HG03280 (cell line): ENCODE measurements around the gene PNPLA7.
A peak's percentile ranks its signal among the peaks of the same experiment; 100 is the strongest.
"Not testable (repeated sequence)": the region's sequence is repeated elsewhere in the genome, so short reads cannot be mapped to it uniquely, and the experiment has no call there.

Experiments used
- ATAC-seq: cut with Tn5 transposase; IDR thresholded peaks from one replicate; pipeline ENCODE4 v1.9.1; 2021; ENCODE audit warnings: mild to moderate bottlenecking, moderate library complexity; ENCODE audit not compliant: unreplicated experiment

PNPLA7 gene

DNA sequence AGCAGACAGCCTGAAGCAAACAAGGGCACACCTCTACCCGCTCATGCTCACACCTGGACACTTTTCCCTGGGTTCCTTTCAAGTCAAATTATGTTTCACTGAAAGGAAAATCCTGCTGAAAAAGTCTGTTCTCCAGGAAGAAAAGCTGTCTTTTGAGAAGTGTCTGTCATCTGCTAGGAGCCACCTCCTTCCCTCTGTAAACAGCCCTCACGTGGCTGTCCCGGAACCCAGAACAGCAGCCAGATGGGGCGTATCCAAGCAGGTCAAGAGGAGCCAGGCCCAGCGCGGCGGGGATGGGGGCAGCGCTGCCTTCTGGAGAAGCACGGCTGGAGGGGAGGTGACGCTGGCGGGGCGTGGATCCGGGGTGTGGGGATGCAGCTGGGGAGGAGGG is at the start of gene PNPLA7:
TSS of gene PNPLA7 (minus strand) at position 172 of the 391 bp plus-strand sequence. CDS start 205 bp downstream, outside the sequence.
- ATAC-seq = no peak

DNA sequence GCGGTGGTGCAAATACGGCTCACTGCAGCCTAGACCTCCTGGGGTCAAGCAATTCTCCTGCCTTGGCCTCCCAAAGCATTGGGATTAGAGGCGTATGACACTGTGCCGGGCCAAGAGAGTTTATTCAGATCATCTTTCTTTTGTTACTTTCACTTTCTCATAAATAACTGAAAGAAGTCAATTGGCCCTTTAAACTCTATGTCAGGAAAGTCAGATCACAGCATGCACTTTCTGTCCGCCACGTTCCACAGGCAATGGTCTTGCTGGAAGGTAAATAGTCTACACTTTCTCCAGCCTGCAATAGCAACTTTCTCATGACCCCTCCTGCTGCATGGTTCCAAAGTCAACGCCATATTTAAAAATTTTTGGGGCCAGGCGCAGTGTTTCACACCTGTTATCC is 48.7 kb upstream of the PNPLA7 start:
- no peak for ATAC-seq

DNA sequence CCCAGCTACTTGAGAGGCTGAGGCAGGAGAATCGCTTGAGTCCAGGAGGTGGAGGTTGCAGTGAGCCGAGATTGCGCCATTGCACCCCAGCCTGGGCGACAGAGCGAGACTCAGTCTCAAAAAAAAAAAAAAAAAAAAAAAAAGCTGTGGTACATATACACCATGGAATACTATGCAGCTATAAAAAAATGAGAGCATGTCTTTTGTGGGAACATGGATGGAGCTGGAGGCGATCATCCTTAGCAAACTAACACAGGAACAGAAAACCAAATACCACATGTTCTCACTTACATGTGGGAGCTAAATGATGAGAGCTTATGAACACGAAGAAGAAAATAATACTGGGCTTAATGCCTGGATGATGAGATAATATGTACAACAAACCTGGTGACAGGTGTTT is 46.4 kb upstream of the PNPLA7 start:
- ATAC-seq = not testable (repeated sequence)

DNA sequence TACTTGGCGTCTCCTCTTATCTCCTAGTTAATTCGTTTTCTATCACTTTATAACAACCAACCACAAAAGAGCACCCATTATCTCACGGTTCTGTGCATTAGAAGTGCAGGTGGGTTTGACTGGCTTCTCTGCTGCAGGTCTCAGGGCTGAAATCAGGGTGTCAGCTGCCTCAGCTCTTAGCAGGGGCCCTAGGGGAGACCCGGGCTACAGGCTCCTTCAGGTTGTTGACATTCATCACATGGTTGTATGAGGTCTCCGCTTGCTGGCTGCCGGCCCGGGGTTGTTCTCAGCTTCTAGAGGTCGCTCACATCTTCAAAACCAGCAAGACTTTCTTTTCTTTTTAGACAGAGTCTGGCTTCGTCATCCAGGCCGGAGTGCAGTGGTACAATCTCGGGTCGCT is 43.0 kb upstream of the PNPLA7 start:
- no peak for ATAC-seq

DNA sequence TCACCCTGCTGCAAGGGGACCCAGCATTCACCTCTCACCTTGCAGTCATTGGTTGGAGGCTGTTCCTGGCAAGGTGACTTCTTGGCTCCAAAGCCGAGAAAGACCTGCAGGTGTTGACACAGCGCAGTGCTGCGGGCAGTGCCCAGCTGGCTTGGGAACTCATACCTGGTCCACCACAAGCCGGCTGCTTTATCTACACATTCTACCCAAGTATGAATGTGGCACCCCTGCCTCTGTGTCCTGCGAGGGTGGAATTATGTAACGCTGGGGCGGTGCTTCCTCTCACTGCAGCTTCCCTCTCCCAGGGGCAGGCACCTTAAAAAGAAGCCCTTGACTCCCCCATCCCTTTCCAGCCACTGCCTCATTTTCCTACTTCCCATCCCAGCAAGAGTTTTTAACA is 42.6 kb upstream of the PNPLA7 start:
- no peak for ATAC-seq

DNA sequence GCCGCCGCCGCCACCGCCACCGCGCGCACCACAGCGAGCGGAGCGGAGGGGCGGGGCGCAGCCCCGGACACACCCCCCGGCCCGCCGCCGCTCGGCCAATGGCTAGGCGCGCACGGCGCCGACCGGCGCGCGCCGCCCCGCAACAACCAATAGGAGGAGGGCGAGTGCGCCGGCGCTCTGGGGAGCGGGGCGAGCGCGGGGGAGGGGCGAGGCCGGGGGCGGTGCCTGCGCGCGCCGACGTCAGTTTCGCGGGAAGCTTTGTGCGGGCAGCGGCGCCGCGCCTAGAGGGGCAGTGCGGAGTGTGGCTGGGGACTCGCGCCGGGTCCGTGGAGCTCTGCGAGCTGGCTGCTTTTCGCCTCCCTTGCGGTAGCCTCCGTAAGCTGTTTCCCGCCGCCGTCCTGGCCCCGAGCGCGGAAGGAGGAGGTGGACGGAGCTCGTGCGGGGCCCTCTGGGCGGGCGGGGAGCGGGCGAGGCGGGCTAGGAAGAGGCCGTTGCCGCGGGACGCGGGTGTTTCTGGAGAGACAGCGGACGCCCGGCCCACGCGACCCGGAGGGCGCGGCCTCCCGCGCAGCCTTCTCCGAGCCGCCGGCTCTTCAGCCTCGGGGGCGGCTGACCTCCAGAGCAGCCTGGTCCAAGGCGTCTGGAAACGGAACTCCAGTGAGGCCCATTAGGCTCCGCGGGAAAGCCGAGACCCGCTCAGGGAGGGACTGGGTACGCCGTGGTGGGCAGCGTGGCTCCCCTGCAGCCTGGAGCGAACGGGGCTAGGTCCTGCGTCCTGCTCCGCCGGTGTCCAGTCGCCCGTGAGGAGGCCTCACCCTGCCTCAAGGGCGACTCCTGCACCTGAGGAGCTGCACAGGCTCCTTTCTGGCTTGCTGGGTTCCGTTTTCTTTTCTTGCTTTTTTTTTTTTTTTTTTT is 40.5 kb upstream of the PNPLA7 start, which contains the start of gene ZMYND19:
TSS of gene ZMYND19 (minus strand) at position 44 of the 915 bp plus-strand sequence. CDS start 249 bp downstream, outside the sequence.
- peak; percentile 93 for ATAC-seq

DNA sequence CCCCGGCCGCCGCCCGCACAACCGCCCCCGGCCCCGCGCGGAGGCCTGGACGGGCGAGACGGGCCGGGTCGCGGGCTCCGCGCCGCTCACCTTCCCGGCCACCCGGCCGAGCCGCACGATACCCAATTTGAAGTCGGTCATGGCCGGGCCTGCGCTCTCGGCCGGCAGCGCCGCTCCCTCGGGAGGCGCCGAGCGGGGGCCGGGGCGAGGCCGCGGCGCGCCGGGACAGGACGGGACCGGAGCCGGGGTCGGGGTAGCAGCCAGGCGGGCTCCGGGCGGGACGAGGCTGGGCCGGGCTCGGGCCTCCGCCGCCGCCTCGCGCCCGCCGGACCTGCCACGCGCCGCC is 39.9 kb upstream of the PNPLA7 start:
- ATAC-seq = no peak

DNA sequence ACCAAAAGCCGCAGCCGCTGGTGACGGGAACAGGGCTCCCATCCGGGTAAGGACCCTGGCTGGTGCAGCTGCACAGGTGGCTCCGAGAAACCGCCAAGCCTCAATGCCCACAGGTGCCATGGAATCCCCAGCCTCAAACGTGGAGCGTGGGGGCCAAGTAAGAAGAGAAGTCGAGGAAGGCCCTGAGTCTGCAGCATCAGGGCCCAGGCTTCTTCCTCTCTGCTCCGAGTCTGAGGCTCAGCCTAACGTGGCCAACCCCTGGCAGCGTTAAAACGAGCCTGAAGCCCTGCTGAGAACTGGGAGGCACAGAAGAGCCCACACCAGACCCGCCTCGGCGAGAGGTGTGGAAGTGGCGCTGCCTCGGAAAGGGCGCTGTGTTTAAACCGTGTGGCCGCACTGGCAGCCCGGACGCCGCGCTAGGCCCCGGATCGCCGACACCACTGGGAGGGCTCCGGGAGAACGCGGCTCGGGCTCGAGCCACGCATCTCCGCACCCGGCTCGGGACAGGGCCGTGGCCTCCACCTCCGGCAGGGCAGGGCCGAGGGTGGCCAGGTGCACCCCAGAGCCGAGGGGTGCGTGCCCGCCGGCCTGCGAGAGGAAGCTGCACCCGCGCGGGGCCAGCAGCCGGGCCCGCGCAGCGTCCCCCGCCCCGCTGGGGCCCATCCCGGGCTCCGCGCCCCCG is 39.4 kb upstream of the PNPLA7 start:
- peak; percentile 29 for ATAC-seq

DNA sequence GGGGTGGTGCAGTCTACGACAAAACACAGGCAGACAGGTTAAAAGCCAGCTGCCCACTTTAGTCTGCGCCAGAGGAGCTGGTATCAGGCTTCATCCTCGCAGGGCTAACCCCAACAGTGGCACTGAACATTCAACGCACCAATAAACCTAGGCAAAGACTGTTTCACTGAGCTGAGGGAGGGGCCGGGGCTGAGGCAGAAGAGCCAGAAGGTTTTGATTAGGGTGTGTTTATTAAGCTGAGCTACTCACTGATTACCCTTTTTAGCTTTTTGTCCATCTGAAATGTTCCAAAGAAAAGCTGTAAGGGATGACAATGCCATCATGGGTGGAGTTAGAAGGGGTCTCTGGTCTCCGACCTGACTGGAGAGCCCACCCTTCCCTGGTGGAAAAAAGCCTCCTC is 38.7 kb upstream of the PNPLA7 start:
- ATAC-seq = no peak

DNA sequence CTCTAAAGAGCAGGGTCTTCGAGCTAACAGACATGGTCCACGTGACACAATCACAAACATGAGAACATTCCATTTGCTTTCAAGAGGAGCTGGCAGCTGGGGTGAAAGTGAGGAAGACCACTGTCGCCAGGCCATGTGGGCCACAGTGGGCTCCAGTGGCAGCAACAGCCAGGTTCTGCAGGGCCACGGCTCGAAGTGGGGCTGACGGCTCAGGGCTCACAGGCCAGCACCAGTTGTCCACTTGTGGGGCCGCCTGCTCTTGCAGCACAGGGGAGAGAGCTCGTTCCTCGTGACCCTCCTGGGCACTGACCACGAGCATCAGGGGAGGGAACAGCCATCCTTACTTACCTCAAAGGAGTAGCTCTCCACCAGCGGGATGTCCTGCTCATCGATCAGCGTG is 38.1 kb upstream of the PNPLA7 start:
- ATAC-seq = no peak

DNA sequence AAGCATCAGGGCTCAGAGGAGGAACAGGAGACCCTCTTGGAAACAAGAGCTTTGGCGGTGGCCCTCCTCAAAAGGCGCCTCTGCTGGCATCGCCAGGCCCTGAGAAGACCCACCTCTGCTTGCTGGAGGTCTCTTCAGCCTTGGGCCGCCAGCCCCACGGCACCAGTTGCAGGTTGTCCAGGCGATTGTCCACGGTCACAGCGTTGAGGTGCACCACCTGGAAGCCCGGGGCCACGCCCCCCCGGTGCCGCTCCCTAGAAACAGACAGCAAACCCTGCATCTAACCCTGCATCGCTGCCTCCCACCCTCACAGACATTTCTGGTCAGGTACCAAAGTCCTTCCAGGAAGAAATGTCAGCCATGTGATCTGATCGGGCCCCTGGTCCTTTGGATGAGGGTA is 36.7 kb upstream of the PNPLA7 start:
- no peak for ATAC-seq

DNA sequence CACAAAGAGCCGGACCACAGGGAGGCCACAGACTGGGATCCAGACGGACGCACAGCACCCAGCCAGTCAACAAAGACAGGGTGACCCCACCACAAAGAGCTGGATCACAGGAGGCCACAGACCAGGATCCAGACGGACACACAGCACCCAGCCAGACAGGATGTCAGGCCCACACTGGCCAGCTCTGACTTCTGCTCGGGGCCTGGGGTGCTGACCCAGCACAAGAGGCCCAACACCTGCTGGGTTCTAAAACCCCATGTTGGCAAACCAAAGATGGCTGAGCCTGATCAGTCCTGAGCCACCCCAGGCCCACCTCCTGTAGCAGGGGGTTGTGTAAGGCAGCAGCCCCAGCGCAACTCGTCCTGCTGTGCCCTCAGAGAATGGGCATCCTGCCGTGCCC is 33.8 kb upstream of the PNPLA7 start:
- ATAC-seq = no peak

DNA sequence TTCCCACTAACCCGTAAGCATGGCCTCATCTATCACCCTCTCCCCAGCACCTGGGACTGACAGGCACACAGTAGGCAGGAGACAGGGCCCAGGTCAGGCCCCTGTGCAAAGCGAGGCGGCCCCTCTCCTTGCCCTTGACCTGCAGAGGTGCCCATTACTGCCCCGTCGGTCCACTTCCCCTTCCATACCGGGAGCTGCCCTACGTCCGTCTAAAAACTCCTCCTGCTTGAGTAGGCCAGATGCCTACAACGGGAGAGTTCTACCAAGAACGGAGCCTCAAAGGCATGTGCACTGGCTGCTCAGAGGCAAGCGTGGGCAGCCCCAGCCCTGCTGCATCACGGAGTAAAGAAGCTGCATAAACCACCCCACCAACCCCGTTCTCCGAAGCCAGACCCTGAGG is 33.1 kb upstream of the PNPLA7 start:
- ATAC-seq = no peak

DNA sequence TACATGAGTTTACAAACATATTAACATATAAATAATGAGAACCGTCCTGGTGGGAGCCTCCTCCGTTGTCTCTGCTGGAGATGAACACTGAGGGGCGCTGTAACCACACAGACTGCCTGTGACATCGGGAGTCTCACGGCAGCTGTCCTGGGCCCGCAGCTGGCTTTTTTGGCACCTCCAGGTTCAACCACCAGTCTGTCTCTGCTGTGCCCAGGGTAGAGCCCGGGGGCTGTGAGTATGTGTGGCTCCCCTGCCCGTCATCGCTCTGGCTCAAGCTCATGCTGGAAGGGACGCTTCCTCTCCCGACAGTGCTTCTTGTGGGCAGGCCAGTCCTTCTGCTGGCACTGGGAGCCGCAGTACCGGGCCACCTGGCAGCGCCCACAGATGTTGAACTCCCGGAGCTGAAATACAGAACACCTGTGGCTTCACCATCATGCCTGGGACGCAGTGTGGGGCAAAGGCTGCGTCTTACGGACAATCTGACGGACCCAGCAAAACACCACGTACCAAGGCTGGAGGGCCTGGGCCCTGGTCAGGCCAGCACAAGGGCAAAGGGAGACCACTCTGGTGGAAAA is 32.2 kb upstream of the PNPLA7 start:
- no peak for ATAC-seq

DNA sequence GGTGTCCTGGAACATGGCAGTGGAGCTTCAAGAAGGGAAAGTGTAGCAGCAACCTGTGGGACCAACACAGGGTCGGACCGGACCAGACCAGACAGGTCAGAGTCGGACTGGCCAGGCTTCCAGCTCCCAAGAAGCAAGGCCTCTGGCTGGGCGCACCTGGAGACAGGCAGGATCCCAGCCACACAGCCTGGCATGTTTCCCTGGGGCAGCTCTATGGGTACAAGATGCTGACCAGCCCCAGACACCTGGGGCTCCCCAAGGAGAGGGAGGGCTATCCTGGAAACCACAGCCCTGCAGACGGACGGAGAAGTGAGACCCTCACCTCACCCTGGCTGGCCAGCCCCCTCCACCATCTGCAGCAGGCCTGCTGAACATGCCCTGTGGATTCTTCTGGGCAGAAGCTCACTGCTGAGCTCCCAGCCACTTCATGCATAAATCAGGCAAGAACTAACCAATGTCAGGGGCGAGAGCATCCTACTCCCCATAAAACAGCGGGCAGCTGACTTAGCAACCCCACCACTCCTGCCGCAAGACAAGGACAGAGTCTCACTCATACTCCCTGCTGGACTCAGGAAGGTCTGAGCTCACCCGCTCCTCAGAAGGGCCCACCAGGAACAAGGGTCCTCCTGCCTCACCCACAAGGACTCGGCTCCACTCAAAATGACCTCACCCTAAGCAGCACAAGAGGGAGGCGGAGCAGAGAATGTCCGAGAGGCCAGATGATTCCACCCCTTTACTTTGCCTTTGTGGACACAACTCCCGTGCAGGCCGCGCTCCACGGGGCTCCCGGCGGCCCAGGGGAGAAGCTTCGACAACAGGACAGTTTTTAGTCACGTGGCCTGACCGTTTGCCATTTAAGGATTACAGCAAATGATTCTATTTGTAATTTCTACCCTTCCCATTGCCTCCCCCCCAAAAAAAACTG is 31.4 kb upstream of the PNPLA7 start:
- ATAC-seq = no peak

DNA sequence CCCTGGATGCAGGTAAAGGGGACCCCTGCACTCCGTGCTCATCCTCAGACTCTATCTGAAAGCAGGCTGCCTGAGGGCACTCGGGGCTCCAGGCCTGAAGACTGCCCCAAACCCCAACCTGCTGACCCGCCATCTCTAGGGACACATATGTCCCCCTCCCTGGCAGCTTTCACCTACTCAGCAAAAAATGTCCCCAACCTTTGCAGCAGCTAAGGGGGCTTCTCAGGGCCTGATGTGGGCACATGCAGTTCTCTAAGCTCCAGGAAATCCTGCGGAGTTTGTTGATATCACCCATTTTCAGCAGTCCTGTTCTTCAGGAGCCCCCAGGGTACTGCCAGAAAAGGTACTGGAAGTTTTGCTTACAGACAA is 30.7 kb upstream of the PNPLA7 start:
- no peak for ATAC-seq

DNA sequence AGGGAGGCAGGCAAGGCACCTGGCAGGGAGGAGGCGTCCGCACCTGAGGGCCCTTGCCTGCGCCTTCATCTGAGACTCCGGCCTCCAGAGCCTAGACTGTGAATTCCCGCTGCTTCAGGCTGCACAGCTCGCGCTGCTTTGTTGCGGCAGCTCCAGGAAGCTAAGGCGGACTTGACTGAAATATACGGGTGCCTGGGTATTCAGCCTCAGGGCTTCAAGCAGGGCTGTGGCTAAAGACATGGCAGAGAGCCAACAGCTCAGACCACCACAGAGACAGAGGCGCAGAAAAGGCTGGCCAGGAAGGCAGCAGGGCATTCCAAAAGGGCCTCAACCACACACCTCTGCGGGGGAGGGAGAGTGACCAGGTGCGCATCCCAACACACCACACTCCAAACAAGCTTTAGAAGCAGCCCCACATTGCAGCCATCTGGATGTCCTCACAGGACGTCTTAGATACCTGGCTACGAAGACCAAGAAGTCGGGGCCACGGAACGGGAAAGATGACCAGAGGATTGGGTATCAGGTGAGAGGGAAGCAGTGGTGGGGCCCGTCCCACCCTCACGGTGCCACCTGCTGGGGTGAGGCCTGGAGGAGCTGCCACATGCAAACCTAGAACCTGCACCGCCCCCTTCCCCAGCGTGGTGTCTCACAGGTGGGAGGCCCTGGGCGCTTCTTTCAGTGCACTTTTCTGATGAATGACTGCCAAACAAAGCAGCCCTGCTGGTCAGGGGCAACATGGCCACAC is 30.2 kb upstream of the PNPLA7 start:
- ATAC-seq = no peak

DNA sequence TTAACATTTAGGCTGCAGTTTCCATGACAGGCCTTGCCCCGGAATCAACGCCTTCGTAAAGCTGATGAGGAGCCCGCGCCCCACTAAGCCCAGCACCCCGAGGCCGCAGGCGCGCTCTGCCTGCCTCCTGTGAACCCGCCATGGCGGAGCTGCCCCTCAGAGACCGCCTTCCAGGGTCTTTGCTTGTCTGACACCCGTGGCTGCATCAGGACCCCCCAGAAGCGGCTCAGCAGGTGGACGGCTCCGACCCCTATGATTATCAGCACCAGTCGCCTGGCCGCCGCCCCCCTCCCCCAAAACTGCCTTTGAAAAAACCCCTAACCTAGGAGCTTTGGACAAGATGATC is 29.0 kb upstream of the PNPLA7 start:
- ATAC-seq = no peak

DNA sequence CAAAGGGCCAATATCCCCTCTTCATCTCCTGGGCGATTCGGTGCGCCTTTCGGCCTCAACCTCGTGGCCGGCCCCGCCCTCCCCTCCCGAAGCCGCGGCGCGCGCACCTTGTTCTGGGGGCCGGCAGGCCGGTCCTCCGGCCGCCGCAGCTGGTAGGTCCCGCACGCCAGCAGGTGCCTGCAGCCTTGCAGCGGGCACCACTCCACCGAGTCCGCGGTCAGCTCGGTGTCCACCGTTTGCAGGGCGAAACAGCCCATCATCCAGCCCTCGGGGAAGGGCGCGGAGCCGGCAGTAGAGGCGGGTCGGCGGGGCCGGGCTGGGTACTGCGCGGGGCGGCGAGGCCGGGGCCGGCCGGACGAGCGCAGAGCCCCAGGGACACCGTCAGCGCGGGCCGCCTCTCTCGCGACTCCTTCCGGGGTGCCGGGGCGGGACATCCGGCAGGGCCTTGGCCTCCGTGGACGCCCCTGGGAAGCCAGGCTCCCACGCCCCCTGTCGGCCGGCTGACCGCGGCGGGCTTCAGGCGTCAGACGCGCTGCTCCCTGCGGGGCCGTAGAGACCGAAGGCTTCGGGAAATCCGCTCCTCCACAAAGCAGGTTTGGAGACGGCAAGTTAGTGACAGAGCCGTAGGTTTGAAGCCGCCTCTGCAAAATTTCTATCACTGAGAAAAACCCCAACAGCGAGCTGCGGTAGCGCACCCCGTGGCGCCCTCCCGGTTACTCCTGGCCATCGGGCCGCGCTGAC is 28.5 kb upstream of the PNPLA7 start, which contains the start of gene DPH7:
TSS of gene DPH7 (minus strand) at position 408 of the 741 bp plus-strand sequence. CDS start at position 260, 148 bp downstream.
- ATAC-seq = peak; percentile 92
